ENCODE results near the gene EHD1. TPM values are rescaled to one million over a fixed set of nuclear protein-coding genes. Genes with fewer than 3 reads are reported as not detected.

EHD1 gene
- polyA plus RNA-seq, 2 of the 4 experiments (the other 2 are of a cell fraction) = 25.9 to 37.8 TPM

DNA sequence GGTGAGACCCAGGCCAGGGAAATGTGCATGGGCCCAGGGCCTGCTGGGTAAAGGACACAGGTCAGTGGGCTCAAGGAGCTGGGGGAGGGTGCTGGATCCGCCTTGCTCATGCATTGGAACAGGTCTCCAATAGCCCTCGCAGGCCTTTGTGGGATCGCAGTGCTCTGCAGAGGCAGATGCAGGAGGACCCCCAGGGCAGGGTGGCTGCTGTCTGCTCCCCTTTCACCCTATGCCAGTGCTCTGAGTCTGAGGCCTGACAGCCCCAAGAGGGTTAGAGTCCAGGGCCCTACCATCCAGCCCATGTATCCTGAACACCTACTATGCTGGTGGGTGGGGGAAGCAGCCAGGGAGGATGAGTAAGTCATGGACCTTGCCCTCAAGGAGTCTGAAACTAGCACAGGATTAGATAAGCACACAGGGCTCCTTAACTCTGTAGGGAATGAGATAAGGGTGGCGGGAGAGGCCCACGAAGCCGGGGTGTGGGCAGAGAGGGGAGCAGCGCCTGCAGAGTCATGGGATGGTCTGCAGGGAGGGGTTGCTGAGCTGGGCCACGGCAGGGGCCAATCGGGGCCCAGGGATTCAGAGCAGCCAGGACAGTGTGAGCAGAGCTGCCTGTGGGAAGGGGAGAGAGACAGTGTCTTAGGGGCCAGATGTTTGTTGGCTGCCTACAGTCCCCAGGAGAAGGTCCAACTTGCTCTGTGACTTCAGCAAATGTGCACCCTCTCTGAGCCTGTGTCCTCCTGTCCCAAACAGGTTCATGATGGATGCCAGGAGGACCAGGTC, 10.5 kb upstream of the EHD1 start:
- WGBS (ENCODE audit: missing lambda C conversion rate) = 2% methylated on average over 8 of the region's 9 CpGs
- peak; percentile 89 to 94 for DNase-seq (ENCODE audit: low read depth in 1 of 2, low spot score in 1 of 2)
- TF ChIP-seq CBX8 (IDR thresholded peaks at IDR 0.05) = no peak
- peak; percentile 67 for TF ChIP-seq ZFP36 (IDR thresholded peaks at IDR 0.05; ENCODE audit: borderline replicate concordance, partially characterized antibody)
- TF ChIP-seq SREBF2 (IDR thresholded peaks at IDR 0.05) = no peak
- TF ChIP-seq, protein P1, sequence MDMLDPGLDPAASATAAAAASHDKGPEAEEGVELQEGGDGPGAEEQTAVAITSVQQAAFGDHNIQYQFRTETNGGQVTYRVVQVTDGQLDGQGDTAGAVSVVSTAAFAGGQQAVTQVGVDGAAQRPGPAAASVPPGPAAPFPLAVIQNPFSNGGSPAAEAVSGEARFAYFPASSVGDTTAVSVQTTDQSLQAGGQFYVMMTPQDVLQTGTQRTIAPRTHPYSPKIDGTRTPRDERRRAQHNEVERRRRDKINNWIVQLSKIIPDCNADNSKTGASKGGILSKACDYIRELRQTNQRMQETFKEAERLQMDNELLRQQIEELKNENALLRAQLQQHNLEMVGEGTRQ (IDR thresholded peaks at IDR 0.05) = no peak
- TF ChIP-seq, protein P2, sequence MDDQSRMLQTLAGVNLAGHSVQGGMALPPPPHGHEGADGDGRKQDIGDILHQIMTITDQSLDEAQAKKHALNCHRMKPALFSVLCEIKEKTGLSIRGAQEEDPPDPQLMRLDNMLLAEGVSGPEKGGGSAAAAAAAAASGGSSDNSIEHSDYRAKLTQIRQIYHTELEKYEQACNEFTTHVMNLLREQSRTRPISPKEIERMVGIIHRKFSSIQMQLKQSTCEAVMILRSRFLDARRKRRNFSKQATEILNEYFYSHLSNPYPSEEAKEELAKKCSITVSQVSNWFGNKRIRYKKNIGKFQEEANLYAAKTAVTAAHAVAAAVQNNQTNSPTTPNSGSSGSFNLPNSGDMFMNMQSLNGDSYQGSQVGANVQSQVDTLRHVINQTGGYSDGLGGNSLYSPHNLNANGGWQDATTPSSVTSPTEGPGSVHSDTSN (IDR thresholded peaks at IDR 0.05) = no peak
- peak; percentile 80 for TF ChIP-seq MAX (IDR thresholded peaks at IDR 0.05)
- peak; percentile 22; the same call in 1 of the 2 replicates for TF ChIP-seq JUNB (IDR thresholded peaks at IDR 0.05)
- no peak for TF ChIP-seq FOXS1 (CRISPR knock-in tag; IDR thresholded peaks at IDR 0.05)
- TF ChIP-seq MYC (IDR thresholded peaks at IDR 0.05; ENCODE audit: borderline replicate concordance, low read length) = no peak
- TF ChIP-seq EP300 (IDR thresholded peaks at IDR 0.05) = 0 out of 5 replicates have a peak, but pooled peaks of 1 of the 2 experiments have one; percentile 13
- no peak for TF ChIP-seq KDM5A (IDR thresholded peaks at IDR 0.05)
- peak; percentile 31; the same call in 1 of the 2 replicates for TF ChIP-seq FOSL2 (IDR thresholded peaks at IDR 0.05)
- TF ChIP-seq FOSL2 (CRISPR knock-in tag; IDR thresholded peaks at IDR 0.05) = peak; percentile 73
- TF ChIP-seq MAFK (IDR thresholded peaks at IDR 0.05; ENCODE audit: partially characterized antibody) = peak; percentile 29
- TF ChIP-seq HES2 (IDR thresholded peaks at IDR 0.05) = no peak
- TF ChIP-seq E2F6 (IDR thresholded peaks at IDR 0.05; ENCODE audit: borderline replicate concordance, low read depth) = peak; percentile 58
- peak; percentile 32 for TF ChIP-seq POLR2A (IDR thresholded peaks at IDR 0.05; ENCODE audit: low read length)
- TF ChIP-seq RARB (CRISPR knock-in tag; IDR thresholded peaks at IDR 0.05) = no peak
- TF ChIP-seq ESRRA (IDR thresholded peaks at IDR 0.05; ENCODE audit: borderline replicate concordance, low read length) = peak; percentile 74; the same call in 1 of the 2 replicates
- peak; percentile 43 to 70; a peak in 2 of 5 replicates for TF ChIP-seq JUN (IDR thresholded peaks at IDR 0.05)
- POLR2A ChIA-PET = interaction anchor here (0.7 to 1.5 kb wide), 5 partner anchors 8 to 110 kb away, joined by 3 to 9 read pairs (median 3); partner anchors contain the start of gene EHD1
- peak; percentile 68 to 78 for ATAC-seq
- H3K4me1 ChIP-seq = peaks cover 82% of the 10 kb centered on the region
- H3K27ac ChIP-seq = peak overlapping the region; percentile 92 to 97
- H3K9me3 ChIP-seq = no peaks in the 10 kb centered on the region
- H3K4me3 ChIP-seq = no peak overlapping the region
- H3K4me2 ChIP-seq = peak overlapping the region; percentile 85
- peak; percentile 89 for FAIRE-seq
- CTCF ChIA-PET = interaction anchor here (0.9 to 31.5 kb wide), 14 partner anchors 10 to 228 kb away, joined by 3 to 1607 read pairs (median 7); partner anchors contain the start of genes ARL2, ATG2A, CDC42BPG and EHD1

GRCh38 chr11:64888406-64888728, 9.9 kb upstream of the EHD1 start:
- peak overlapping the region; percentile 92 to 97 for H3K27ac ChIP-seq
- ChIA-PET POLR2A (interaction anchor here (0.6 to 1.4 kb wide), 5 partner anchors 10 to 109 kb away, joined by 3 to 9 read pairs (median 6); partner anchors contain the start of gene EHD1), CTCF (interaction anchor here (0.7 to 31.5 kb wide), 27 partner anchors 10 to 229 kb away, joined by 3 to 1607 read pairs (median 4); partner anchors contain the start of genes ARL2, CDC42BPG, EHD1 and PPP2R5B)
- H3K9me3 ChIP-seq = no peaks in the 10 kb centered on the region
- TF ChIP-seq KDM5A (IDR thresholded peaks at IDR 0.05) (no peak), MAFK (IDR thresholded peaks at IDR 0.05; ENCODE audit: partially characterized antibody) (no peak), JUNB (IDR thresholded peaks at IDR 0.05) (no peak), EHMT2 (IDR thresholded peaks at IDR 0.05; ENCODE audit: low read depth) (no peak), ELK1 (IDR thresholded peaks at IDR 0.05; ENCODE audit: low read depth, low read length) (no peak), FOXS1 (CRISPR knock-in tag; IDR thresholded peaks at IDR 0.05) (no peak), CHD4 (IDR thresholded peaks at IDR 0.05; ENCODE audit: borderline replicate concordance) (no peak), HOXA7 (CRISPR knock-in tag; IDR thresholded peaks at IDR 0.05) (no peak), TFCP2L1 (CRISPR knock-in tag; IDR thresholded peaks at IDR 0.05) (no peak)
- ATAC-seq = no peak
- peak overlapping the region; percentile 85 for H3K4me2 ChIP-seq
- no peak for DNase-seq (ENCODE audit: low read depth in 1 of 2, low spot score in 1 of 2)
- no peak for FAIRE-seq
- 7% methylated on average over 2 of the region's 8 CpGs for WGBS (ENCODE audit: missing lambda C conversion rate)
- H3K4me1 ChIP-seq = peaks cover 77% of the 10 kb centered on the region
- peak overlapping the region; percentile 7; the same call in 1 of the 3 replicates for H3K4me3 ChIP-seq

All from A549 (cell line).